Endothelial cell (in vitro differentiated cells): ENCODE measurements around the gene CAV2. TPM values are rescaled to one million over a fixed set of nuclear protein-coding genes. Genes with fewer than 3 reads are reported as not detected.
"Not testable (repeated sequence)": the region's sequence is repeated elsewhere in the genome, so short reads cannot be mapped to it uniquely, and the experiment has no call there.

Experiments used
- DNase-seq: peaks from one replicate; pipeline ENCODE4 v3.0.0; 2021; ENCODE audit warnings: low spot score
- H3K27ac Mint-ChIP-seq: one replicate; pipeline ENCODE4 v1.8.0; 2021; ENCODE audit warnings: mixed read lengths, inconsistent platforms; ENCODE audit not compliant: unreplicated experiment
- H3K27me3 Mint-ChIP-seq: one replicate; pipeline ENCODE4 v1.8.0; 2021; ENCODE audit warnings: mild to moderate bottlenecking, moderate library complexity, mixed read lengths, inconsistent platforms; ENCODE audit not compliant: unreplicated experiment
- H3K36me3 Mint-ChIP-seq: one replicate; pipeline ENCODE4 v1.8.0; 2021; ENCODE audit warnings: mild to moderate bottlenecking, low read depth, mixed read lengths, inconsistent platforms; ENCODE audit not compliant: unreplicated experiment
- H3K4me1 Mint-ChIP-seq: one replicate; pipeline ENCODE4 v1.8.0; 2021; ENCODE audit warnings: mild to moderate bottlenecking, mixed read lengths, inconsistent platforms; ENCODE audit not compliant: unreplicated experiment
- H3K4me3 Mint-ChIP-seq: one replicate; pipeline ENCODE4 v1.8.0; 2021; ENCODE audit warnings: mild to moderate bottlenecking, mixed read lengths, inconsistent platforms; ENCODE audit not compliant: unreplicated experiment
- H3K9me3 Mint-ChIP-seq: one replicate; pipeline ENCODE4 v1.8.0; 2021; ENCODE audit warnings: mixed read lengths, inconsistent platforms; ENCODE audit not compliant: unreplicated experiment
- CTCF ChIP-seq: fragments of 200-600 bp; sonication (generic); IDR thresholded peaks from one replicate; pipeline ENCODE4 v1.5.0; 2021; ENCODE audit warnings: antibody characterized with exemption; ENCODE audit not compliant: unreplicated experiment
- total RNA-seq: library from RNA; stranded (reverse); fragmentation: NEBNext Ultra II Directional; extraction: Animal tissue kit (Norgen Biotek cat#: 25700); gene quantifications from one replicate; pipeline ENCODE4 v1.2.1, GENCODE V29; 2021; ENCODE audit not compliant: unreplicated experiment

Gene CAV2
- total RNA-seq, 1 donor from 2014 or later, result 35.5 TPM

GRCh38 chr7:116465125-116465524 is 34.4 kb upstream of the CAV2 start:
- Mint-ChIP-seq H3K9me3 (no peaks in the 10 kb centered on the region), H3K27ac (no peak overlapping the region), H3K27me3 (peaks cover 1% of the 10 kb centered on the region), H3K4me1 (peaks cover 3% of the 10 kb centered on the region), H3K4me3 (no peak overlapping the region), H3K36me3 (no peaks in the 10 kb centered on the region)
- no peak for DNase-seq
- no peak for TF ChIP-seq CTCF

DNA sequence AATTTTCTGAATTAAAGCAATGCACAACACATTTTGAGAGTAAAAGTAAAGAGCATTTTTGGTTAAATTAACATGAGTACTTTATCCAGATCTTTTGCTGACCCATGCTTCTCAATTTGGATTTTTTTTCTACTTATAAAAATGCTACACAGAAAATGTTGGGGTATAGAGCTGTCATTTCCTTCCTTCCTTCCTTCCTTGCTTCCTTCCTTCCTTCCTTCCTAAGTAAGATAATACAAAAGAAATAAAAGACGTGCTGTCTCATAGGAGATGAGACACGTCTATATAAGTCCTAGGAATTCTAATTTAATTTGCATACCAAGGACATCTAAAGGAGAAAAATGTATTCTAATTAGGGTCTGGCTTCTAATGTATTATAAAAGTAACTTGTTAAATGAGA is 31.0 kb upstream of the CAV2 start:
- no peak for DNase-seq
- no peak overlapping the region for H3K27ac Mint-ChIP-seq
- no peak for TF ChIP-seq CTCF
- H3K9me3 Mint-ChIP-seq, result no peaks in the 10 kb centered on the region
- no peak overlapping the region for H3K4me3 Mint-ChIP-seq
- no peaks in the 10 kb centered on the region for H3K27me3 Mint-ChIP-seq
- H3K36me3 Mint-ChIP-seq, result no peaks in the 10 kb centered on the region
- H3K4me1 Mint-ChIP-seq, result peaks cover 11% of the 10 kb centered on the region

DNA sequence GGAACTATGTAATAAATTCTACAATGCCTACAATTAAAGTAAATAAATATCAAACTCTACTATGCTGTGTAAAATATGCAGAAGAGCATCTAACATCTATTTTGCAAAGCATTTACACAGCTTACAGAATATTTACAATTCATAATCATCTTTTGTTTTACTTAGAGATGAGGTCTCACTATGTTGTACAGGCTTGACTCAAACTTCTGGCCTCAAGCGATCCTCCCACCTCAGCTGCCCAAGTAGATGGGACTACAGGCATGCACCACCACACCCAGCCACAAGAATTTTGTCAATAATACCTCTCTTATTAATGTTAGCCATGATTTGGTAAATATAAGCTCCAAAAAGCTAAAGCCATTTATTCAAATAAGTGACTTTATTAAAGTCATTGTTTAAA is 21.9 kb upstream of the CAV2 start:
- no peak for TF ChIP-seq CTCF
- Mint-ChIP-seq H3K27ac (no peak overlapping the region), H3K27me3 (no peaks in the 10 kb centered on the region), H3K4me3 (no peak overlapping the region), H3K4me1 (no peaks in the 10 kb centered on the region), H3K9me3 (no peaks in the 10 kb centered on the region), H3K36me3 (no peaks in the 10 kb centered on the region)
- DNase-seq, result no peak

DNA sequence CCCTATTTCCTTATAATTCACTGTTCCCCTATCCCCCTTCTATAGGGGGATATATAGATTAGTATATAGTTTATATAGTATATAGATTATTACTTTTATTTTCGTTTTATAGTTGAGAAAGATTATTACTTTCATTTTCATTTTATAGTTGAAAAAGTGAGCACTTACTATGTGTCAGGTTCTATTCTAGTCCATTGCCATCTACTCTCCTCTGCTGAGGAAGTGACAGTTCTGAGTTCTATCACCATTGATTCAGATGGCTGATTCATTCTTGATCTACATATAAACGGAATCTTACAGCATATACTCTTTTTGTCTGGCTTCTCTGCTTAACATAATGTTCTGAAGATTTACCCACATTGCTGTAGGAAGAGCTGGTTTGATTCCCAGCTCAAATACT is 20.7 kb upstream of the CAV2 start:
- Mint-ChIP-seq H3K27me3 (no peaks in the 10 kb centered on the region), H3K4me3 (no peak overlapping the region), H3K27ac (no peak overlapping the region), H3K36me3 (no peaks in the 10 kb centered on the region), H3K9me3 (no peaks in the 10 kb centered on the region), H3K4me1 (no peaks in the 10 kb centered on the region)
- TF ChIP-seq CTCF, result no peak
- no peak for DNase-seq

DNA sequence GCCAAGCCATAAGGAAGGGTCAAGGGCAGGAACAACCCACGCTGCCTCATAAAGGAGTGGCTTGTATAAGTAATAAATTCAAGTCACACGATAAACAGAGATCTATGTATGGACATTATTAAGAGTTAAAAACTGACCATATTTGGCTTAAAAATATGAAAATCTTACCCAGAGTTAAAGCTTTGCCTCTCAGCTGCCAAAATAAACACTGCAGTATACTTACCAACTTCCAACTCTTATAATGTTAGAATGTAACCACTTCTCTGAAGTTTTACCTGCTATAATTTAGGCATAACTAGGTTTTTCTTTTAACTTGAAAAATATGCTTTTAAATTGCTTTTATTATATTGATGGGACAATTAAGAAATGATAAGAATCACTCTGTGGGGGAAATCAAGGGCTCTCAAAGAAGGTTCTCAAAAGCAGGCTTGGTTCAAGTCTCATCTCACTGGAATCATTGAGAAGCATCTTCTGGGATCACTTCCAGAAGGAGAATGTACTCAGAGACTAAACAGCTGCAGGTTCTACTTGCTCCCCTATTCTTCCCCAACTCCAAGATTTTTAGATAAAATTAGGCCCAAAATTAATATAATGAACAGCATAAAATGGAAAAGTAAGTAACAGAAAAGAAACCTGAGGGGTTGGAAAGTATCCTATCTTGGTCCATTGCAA is 16.1 kb upstream of the CAV2 start:
- no peak overlapping the region for H3K4me3 Mint-ChIP-seq
- no peaks in the 10 kb centered on the region for H3K36me3 Mint-ChIP-seq
- TF ChIP-seq CTCF, result no peak
- H3K27ac Mint-ChIP-seq, result no peak overlapping the region
- H3K9me3 Mint-ChIP-seq, result no peaks in the 10 kb centered on the region
- H3K27me3 Mint-ChIP-seq, result no peaks in the 10 kb centered on the region
- no peak for DNase-seq
- H3K4me1 Mint-ChIP-seq, result no peaks in the 10 kb centered on the region

- not testable (repeated sequence) for H3K9me3 Mint-ChIP-seq, H3K4me1 Mint-ChIP-seq, H3K4me3 Mint-ChIP-seq, H3K27ac Mint-ChIP-seq, H3K36me3 Mint-ChIP-seq, H3K27me3 Mint-ChIP-seq, DNase-seq
These were observed 15.1 kb upstream of the CAV2 start for GRCh38 chr7:116484389-116484788.
